ENCODE results near the gene DDX1. TPM values are rescaled to one million over a fixed set of nuclear protein-coding genes. Genes with fewer than 3 reads are reported as not detected.
A peak's percentile ranks its signal among the peaks of the same experiment; 100 is the strongest.

Gene DDX1
- total RNA-seq, 1 donor from 2014 or later: 89.9 TPM

DNA sequence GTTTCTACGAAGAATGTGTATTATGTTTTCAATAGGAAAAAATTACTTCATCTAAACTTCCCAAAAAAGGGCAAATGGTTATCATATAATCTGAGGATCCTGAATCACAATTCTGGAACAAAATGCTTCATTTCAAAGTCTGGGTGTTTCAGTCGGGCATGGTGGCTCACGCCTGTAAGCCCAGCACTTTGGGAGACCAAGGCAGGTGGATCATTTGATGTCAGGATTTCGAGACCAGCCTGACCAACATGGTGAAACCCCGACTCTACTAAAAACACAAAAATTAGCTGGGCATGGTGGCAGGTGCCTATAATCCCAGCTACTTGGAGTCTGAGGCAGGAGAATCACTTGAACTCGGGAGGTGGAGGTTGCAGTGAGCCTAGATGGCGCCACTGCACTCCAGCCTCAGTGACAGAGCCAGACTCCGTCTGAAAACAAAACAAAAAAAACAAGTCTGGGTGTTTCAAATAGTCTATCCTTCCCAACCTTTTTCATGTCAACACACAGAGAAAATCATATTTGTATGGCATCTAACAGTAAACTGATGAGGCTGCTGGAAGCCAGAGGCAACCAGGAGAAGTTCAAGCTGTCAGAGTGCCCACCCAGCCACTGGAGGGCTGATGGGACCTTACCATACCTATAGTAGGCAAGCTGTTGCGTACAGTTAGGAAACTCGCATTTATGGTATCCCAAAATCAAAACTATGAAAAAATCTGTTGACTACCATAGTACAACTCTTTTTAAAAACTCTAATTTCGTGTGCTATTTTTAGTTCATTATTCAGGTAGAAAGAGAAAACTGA lies 45.2 kb upstream of the DDX1 start:
- H3K36me3 Mint-ChIP-seq (ENCODE audit: low read depth): peaks cover 9% of the 10 kb centered on the region
- TF ChIP-seq, protein P1, sequence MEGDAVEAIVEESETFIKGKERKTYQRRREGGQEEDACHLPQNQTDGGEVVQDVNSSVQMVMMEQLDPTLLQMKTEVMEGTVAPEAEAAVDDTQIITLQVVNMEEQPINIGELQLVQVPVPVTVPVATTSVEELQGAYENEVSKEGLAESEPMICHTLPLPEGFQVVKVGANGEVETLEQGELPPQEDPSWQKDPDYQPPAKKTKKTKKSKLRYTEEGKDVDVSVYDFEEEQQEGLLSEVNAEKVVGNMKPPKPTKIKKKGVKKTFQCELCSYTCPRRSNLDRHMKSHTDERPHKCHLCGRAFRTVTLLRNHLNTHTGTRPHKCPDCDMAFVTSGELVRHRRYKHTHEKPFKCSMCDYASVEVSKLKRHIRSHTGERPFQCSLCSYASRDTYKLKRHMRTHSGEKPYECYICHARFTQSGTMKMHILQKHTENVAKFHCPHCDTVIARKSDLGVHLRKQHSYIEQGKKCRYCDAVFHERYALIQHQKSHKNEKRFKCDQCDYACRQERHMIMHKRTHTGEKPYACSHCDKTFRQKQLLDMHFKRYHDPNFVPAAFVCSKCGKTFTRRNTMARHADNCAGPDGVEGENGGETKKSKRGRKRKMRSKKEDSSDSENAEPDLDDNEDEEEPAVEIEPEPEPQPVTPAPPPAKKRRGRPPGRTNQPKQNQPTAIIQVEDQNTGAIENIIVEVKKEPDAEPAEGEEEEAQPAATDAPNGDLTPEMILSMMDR (IDR thresholded peaks at IDR 0.05): peak; percentile 60

DNA sequence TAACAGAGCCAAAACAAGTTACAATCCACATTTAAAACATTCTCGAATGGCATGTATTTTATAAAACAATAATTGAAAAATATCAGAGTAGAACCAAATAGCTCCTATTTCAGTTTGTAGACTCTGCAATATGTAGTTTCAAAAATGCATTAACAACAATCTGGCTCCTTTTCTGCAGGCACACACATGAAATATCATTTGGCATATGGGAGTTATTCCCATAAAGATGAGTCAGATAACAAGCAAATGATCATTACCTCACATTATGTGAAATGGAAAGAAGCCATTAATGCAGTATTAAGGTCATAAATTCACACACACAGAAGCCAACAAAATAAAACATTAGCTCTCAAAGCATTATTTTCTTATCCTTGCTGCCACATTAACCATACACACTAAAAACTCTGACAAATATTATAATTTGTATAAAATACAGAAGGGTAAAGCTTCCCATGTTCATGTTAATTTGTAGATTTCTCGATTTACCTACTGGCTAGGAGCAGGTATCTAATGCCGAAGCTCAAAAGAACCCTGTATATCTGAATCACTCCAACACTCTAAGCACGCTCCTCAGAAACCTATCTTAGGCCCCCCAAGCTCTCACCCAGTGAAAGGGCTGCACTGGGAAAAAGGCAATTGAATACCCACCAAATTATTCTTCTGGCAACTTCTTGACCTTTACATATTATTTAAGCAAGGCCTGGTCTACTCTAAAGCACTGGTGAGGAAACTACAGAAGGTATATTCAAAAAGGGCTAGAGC lies 44.4 kb upstream of the DDX1 start:
- DNase-seq (ENCODE audit: low spot score): no peak
- TF ChIP-seq, protein P1 (IDR thresholded peaks at IDR 0.05): no peak
- Mint-ChIP-seq H3K27ac (ENCODE audit: unreplicated experiment) (peak overlapping the region; percentile 17), H3K27me3 (ENCODE audit: low read depth) (no peaks in the 10 kb centered on the region), H3K4me1 (ENCODE audit: low read depth) (peaks cover 8% of the 10 kb centered on the region), H3K36me3 (ENCODE audit: low read depth) (peaks cover 11% of the 10 kb centered on the region), H3K9me3 (ENCODE audit: low read depth) (no peaks in the 10 kb centered on the region), H3K4me3 (ENCODE audit: unreplicated experiment) (no peak overlapping the region)

More for the DNA sequence above, 45.2 kb upstream of the DDX1 start:
- Mint-ChIP-seq H3K4me1 (ENCODE audit: low read depth) (peaks cover 8% of the 10 kb centered on the region), H3K9me3 (ENCODE audit: low read depth) (no peaks in the 10 kb centered on the region), H3K4me3 (ENCODE audit: unreplicated experiment) (no peak overlapping the region), H3K27ac (ENCODE audit: unreplicated experiment) (no peak overlapping the region), H3K27me3 (ENCODE audit: low read depth) (no peaks in the 10 kb centered on the region)
- no peak for DNase-seq (ENCODE audit: low spot score)

DNA sequence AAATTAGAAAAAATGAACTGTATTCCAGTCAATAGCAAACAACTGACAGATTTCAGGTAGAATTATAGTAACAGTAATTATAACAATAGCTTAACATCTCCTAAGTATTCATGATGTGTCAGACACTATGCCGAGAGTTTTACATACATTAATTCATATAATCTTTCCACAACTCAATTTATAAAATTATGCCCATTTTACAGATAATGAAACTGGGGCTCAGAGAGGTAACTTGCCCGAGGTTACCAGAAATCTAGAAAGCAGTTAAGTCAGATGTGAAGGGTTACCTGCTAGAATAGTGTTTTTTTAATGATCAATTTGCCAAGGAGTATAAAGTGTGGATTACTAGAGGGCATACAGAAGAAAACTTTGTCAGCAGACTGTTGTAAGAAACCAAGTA lies 42.7 kb upstream of the DDX1 start:
- DNase-seq (ENCODE audit: low spot score): no peak
- Mint-ChIP-seq H3K36me3 (ENCODE audit: low read depth) (peaks cover 18% of the 10 kb centered on the region), H3K9me3 (ENCODE audit: low read depth) (no peaks in the 10 kb centered on the region), H3K4me1 (ENCODE audit: low read depth) (peaks cover 3% of the 10 kb centered on the region), H3K27ac (ENCODE audit: unreplicated experiment) (no peak overlapping the region), H3K4me3 (ENCODE audit: unreplicated experiment) (no peak overlapping the region), H3K27me3 (ENCODE audit: low read depth) (no peaks in the 10 kb centered on the region)
- TF ChIP-seq, protein P1 (IDR thresholded peaks at IDR 0.05): no peak

DNA sequence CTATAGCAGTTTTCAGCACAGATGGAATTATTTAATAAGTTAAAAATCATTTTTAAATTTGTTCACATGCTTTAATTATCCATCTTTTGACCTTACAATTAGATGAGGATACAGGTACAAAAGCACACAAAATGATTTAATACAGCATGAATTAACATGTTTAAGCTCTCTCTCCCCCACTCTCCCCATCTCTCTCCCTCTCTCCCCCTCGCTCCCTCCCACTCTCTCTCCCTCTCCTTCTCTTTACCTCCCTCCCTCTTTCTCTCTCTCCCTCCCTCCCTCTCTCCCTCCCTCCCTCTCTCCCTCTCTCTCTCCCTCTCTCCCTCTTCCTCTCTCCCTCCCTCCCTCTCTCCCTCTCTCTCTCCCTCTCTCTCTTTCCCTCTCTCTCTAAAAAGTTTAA lies 38.1 kb upstream of the DDX1 start:
- no peaks in the 10 kb centered on the region for H3K27me3 Mint-ChIP-seq (ENCODE audit: low read depth)
- TF ChIP-seq, protein P1 (IDR thresholded peaks at IDR 0.05): no peak
- no peak overlapping the region for H3K4me3 Mint-ChIP-seq (ENCODE audit: unreplicated experiment)
- DNase-seq (ENCODE audit: low spot score): no peak
- peaks cover 16% of the 10 kb centered on the region for H3K4me1 Mint-ChIP-seq (ENCODE audit: low read depth)
- no peak overlapping the region for H3K27ac Mint-ChIP-seq (ENCODE audit: unreplicated experiment)
- peaks cover 18% of the 10 kb centered on the region for H3K36me3 Mint-ChIP-seq (ENCODE audit: low read depth)
- H3K9me3 Mint-ChIP-seq (ENCODE audit: low read depth): no peaks in the 10 kb centered on the region

DNA sequence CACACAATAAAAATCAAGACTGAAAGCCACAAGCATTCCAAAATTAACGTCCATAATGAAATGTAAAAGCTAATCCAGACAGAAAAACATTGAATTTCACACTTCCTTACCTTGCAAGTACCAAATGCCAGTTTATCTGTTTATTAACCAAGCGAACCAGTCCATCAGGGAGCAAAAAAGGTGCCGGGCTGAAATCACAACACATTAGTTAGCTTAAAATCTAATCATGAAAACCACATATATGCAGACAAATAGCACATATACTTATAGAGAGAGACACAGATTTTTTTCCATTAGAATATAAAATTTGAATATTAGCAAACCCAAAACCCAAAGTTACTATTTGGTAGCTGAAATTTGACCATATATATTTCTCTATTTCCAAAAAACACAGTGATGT lies 37.7 kb upstream of the DDX1 start:
- H3K9me3 Mint-ChIP-seq (ENCODE audit: low read depth): no peaks in the 10 kb centered on the region
- peaks cover 15% of the 10 kb centered on the region for H3K36me3 Mint-ChIP-seq (ENCODE audit: low read depth)
- H3K27ac Mint-ChIP-seq (ENCODE audit: unreplicated experiment): peak overlapping the region; percentile 84
- TF ChIP-seq, protein P1 (IDR thresholded peaks at IDR 0.05): no peak
- DNase-seq (ENCODE audit: low spot score): no peak
- H3K4me1 Mint-ChIP-seq (ENCODE audit: low read depth): peaks cover 17% of the 10 kb centered on the region
- H3K4me3 Mint-ChIP-seq (ENCODE audit: unreplicated experiment): no peak overlapping the region
- no peaks in the 10 kb centered on the region for H3K27me3 Mint-ChIP-seq (ENCODE audit: low read depth)

Measured in chondrocyte (in vitro differentiated cells).